Left renal cortex interstitium (tissue), 4 donors: ENCODE data around the gene OAS3. TPM values are rescaled to one million over a fixed set of nuclear protein-coding genes. Genes with fewer than 3 reads are reported as not detected.

ENCODE experiments used
- DNase-seq, 4 donors: peaks; one replicate each; pipeline ENCODE4 v3.0.0-alpha.2; 2013; ENCODE audit warnings: low read depth in 4 of 4, low spot score in 2 of 4, missing footprints in 1 of 4
- polyA plus RNA-seq, 4 donors: library from polyadenylated mRNA; unstranded; fragments of 120-200 nt; gene quantifications; one replicate each; pipeline ENCODE4 v1.2.1, GENCODE V29; 2013; ENCODE audit not compliant: insufficient read length in 4 of 4

OAS3 gene
- polyA plus RNA-seq, 4 donors: 8.3 to 10.4 (median 9.5) TPM

- no peak for DNase-seq
Measured at GRCh38 chr12:113007166-113007565, 68.9 kb downstream of the OAS3 start.

GRCh38 chr12:113010701-113011100, 72.4 kb downstream of the OAS3 start:
- no peak for DNase-seq

- no peak for DNase-seq
Measured at GRCh38 chr12:113014565-113014964, 76.3 kb downstream of the OAS3 start.

- DNase-seq: no peak
Measured at GRCh38 chr12:113016796-113017195, 78.5 kb downstream of the OAS3 start.

- DNase-seq: no peak
Measured at GRCh38 chr12:113019025-113019424, 80.8 kb downstream of the OAS3 start.

- no peak for DNase-seq
Measured at GRCh38 chr12:113021500-113021899, 83.2 kb downstream of the OAS3 start.

Other genes with a start within 250 kb of the OAS3 start
- under 1 TPM; 0.13 to 0.22 (median 0.18) TPM for gene RPH3A, start 146.7 kb upstream of the OAS3 start, polyA plus RNA-seq
- gene OAS1, start 31.5 kb upstream of the OAS3 start, polyA plus RNA-seq: 10 to 100 TPM in 3 of 4 donors, 1 to 10 TPM in 1; 9.7 to 15.5 (median 13.5) TPM
- gene OAS2, start 40.0 kb downstream of the OAS3 start, polyA plus RNA-seq: 10 to 100 TPM in 1 of 4 donors, 1 to 10 TPM in 3; 5.5 to 10.4 (median 6.9) TPM
- 10 to 100 TPM; 10.6 to 16.5 (median 14.9) TPM for gene DTX1, start 118.3 kb downstream of the OAS3 start, polyA plus RNA-seq
- 10 to 100 TPM in 2 of 4 donors, 1 to 10 TPM in 2; 8.2 to 14.7 (median 10.5) TPM for gene RASAL1, start 197.3 kb downstream of the OAS3 start, polyA plus RNA-seq
- 1 to 10 TPM in 3 of 4 donors, under 1 TPM in 1; 0.76 to 2.5 (median 1.9) TPM for gene CFAP73, start 211.2 kb downstream of the OAS3 start, polyA plus RNA-seq
- gene DDX54, start 247.0 kb downstream of the OAS3 start, polyA plus RNA-seq: 10 to 100 TPM; 65.9 to 94.7 (median 85.8) TPM
- gene RITA1, start 247.2 kb downstream of the OAS3 start, polyA plus RNA-seq: 10 to 100 TPM; 14.7 to 20.1 (median 17.9) TPM